OCI-LY7 (cell line): Measurements from ENCODE around the gene GID4. TPM values are rescaled to one million over a fixed set of nuclear protein-coding genes. Genes with fewer than 3 reads are reported as not detected.

Experiments used
- BruUV-seq: library from RNA; stranded (reverse); fragments of 400-500 nt; replicated peaks from 2 replicates; lab custom pipeline; 2021; lab: Mats Ljungman, UMichigan
- CTCF ChIA-PET: fragments of 300-600 bp; sonication (Branson Sonifier 250); formaldehyde crosslinking; loops from one replicate; lab custom pipeline; 2022; ENCODE audit warnings: antibody characterized with exemption; ENCODE audit not compliant: unreplicated experiment; lab: Charles Lee
- POLR2A ChIA-PET: fragments of 300-600 bp; sonication (Branson Sonifier 250); formaldehyde crosslinking; loops from one replicate; lab custom pipeline; 2022; ENCODE audit warnings: antibody characterized with exemption; lab: Charles Lee
- DNase-seq: peaks from one replicate; pipeline ENCODE4 v3.0.0-alpha.2; 2015; ENCODE audit warnings: low spot score
- H2AFZ ChIP-seq: fragments of 200-600 bp; sonication (generic), shearing (Covaris generic); 2 replicates; pipeline ENCODE4 v1.6.1; 2014; ENCODE audit warnings: mild to moderate bottlenecking, antibody characterized with exemption, low read length, moderate library complexity
- H3K27ac ChIP-seq: fragments of 200-600 bp; sonication (generic); 2 replicates; pipeline ENCODE4 v1.5.1; 2014; ENCODE audit warnings: mixed run types, low read depth, mild to moderate bottlenecking, moderate library complexity, low read length, inconsistent platforms; ENCODE audit not compliant: poor library complexity, severe bottlenecking
- H3K36me3 ChIP-seq: fragments of 200-600 bp; sonication (generic); 2 replicates; pipeline ENCODE4 v1.6.1; 2014; ENCODE audit warnings: mild to moderate bottlenecking, antibody characterized with exemption, low read length, moderate library complexity, mixed read lengths; ENCODE audit not compliant: insufficient read depth
- H3K4me1 ChIP-seq: fragments of 200-600 bp; sonication (generic); 2 replicates; pipeline ENCODE4 v1.5.1; 2014; ENCODE audit warnings: mild to moderate bottlenecking, low read length; ENCODE audit not compliant: insufficient read depth, poor library complexity, severe bottlenecking
- H3K4me2 ChIP-seq: fragments of 200-600 bp; sonication (generic); 2 replicates; pipeline ENCODE4 v1.6.1; 2014; ENCODE audit warnings: mild to moderate bottlenecking, low read length
- H3K4me3 ChIP-seq: fragments of 200-600 bp; sonication (generic); 2 replicates; pipeline ENCODE4 v1.5.1; 2014; ENCODE audit warnings: mild to moderate bottlenecking, low read depth, low read length; ENCODE audit not compliant: poor library complexity, severe bottlenecking
- H3K79me2 ChIP-seq: fragments of 200-600 bp; sonication (generic); 2 replicates; pipeline ENCODE4 v1.6.1; 2016; ENCODE audit warnings: low read depth, mild to moderate bottlenecking, low read length, moderate library complexity, mixed read lengths; ENCODE audit not compliant: insufficient read depth
- H3K9me2 ChIP-seq: fragments of 200-600 bp; sonication (generic); 2 replicates; pipeline ENCODE4 v1.6.1; 2016; ENCODE audit warnings: mild to moderate bottlenecking, low read length, mixed read lengths; ENCODE audit not compliant: insufficient read depth
- H3K9me3 ChIP-seq: fragments of 200-600 bp; sonication (generic); 2 replicates; pipeline ENCODE4 v1.6.1; 2014; ENCODE audit warnings: mild to moderate bottlenecking, mixed run types, low read length, mixed read lengths
- H4K20me1 ChIP-seq: fragments of 200-600 bp; sonication (generic); 2 replicates; pipeline ENCODE4 v1.6.1; 2014; ENCODE audit warnings: mild to moderate bottlenecking, antibody characterized with exemption, low read length, moderate library complexity, mixed read lengths; ENCODE audit not compliant: insufficient read depth
- CTCF ChIP-seq: fragments of 200-600 bp; sonication (generic); conservative IDR thresholded peaks from 2 replicates; pipeline ENCODE4 v1.5.1; 2014; ENCODE audit warnings: mild to moderate bottlenecking, antibody characterized with exemption, low read length, moderate library complexity, mixed read lengths
- EZH2phosphoT487 ChIP-seq: fragments of 200-600 bp; sonication (generic); IDR thresholded peaks from 2 replicates; pipeline ENCODE4 v1.6.1; 2018; ENCODE audit warnings: low read depth, borderline replicate concordance, mild to moderate bottlenecking, mixed run types, antibody characterized with exemption, low read length, moderate library complexity, mixed read lengths
- intact Hi-C: fragments of 100-400 bp; cut with micrococcal nuclease; formaldehyde crosslinking; loops from one replicate; pipeline ENCODE4 v1.10.0; 2022; ENCODE audit not compliant: unreplicated experiment
- total RNA-seq, 2 experiments: library from RNA; depleted of rRNA in 1 of 2; stranded (reverse); fragments of >200 nt in 1 of 2; shearing (Covaris generic) in 1 of 2; gene quantifications; 2 replicates each; pipeline ENCODE4 v1.2.3, GENCODE V29; 2014 to 2022

GID4 gene
- total RNA-seq, 2 experiments from 2014 or later, result 5.1 to 11.8 TPM

- TF ChIP-seq CTCF (no peak), EZH2phosphoT487 (no peak)
- H3K79me2 ChIP-seq, result no peaks in the 10 kb centered on the region
- peaks cover 44% of the 10 kb centered on the region for H3K36me3 ChIP-seq
- no peak overlapping the region for H2AFZ ChIP-seq
- no TSS peak for BruUV-seq
- intact Hi-C loops, result no loop called here
- CTCF ChIA-PET, result interaction anchor here (0.5 kb wide), 1 partner anchor 10 kb away, joined by 3 read pairs; no protein-coding TSS in a partner anchor
- H3K27ac ChIP-seq, result no peak overlapping the region
- H3K4me1 ChIP-seq, result peaks cover 17% of the 10 kb centered on the region
- no peak overlapping the region for H3K4me3 ChIP-seq
- H4K20me1 ChIP-seq, result no peaks in the 10 kb centered on the region
- POLR2A ChIA-PET, result interaction anchor here (0.7 kb wide), 1 partner anchor 11 kb away, joined by 3 read pairs; no protein-coding TSS in a partner anchor
- DNase-seq, result no peak
- no peaks in the 10 kb centered on the region for H3K9me2 ChIP-seq
- H3K9me3 ChIP-seq, result no peaks in the 10 kb centered on the region
- H3K4me2 ChIP-seq, result no peak overlapping the region
These were observed 17.0 kb downstream of the GID4 start for GRCh38 chr17:18056214-18056613.

- H4K20me1 ChIP-seq, result no peaks in the 10 kb centered on the region
- H3K9me3 ChIP-seq, result no peaks in the 10 kb centered on the region
- POLR2A ChIA-PET, result interaction anchor here (0.7 to 1.0 kb wide), 2 partner anchors 14 to 26 kb away, joined by 3 to 5 read pairs; no protein-coding TSS in a partner anchor
- peaks cover 51% of the 10 kb centered on the region for H3K36me3 ChIP-seq
- H3K9me2 ChIP-seq, result no peaks in the 10 kb centered on the region
- intact Hi-C loops, result no loop called here
- H2AFZ ChIP-seq, result no peak overlapping the region
- H3K79me2 ChIP-seq, result no peaks in the 10 kb centered on the region
- no peak overlapping the region for H3K27ac ChIP-seq
- H3K4me3 ChIP-seq, result no peak overlapping the region
- no peak for DNase-seq
- no peak for TF ChIP-seq EZH2phosphoT487
- no peak for TF ChIP-seq CTCF
- H3K4me2 ChIP-seq, result no peak overlapping the region
- CTCF ChIA-PET, result no interaction called here
- no TSS peak for BruUV-seq
- H3K4me1 ChIP-seq, result peaks cover 7% of the 10 kb centered on the region
These were observed 20.1 kb downstream of the GID4 start for GRCh38 chr17:18059283-18059682.

- ChIA-PET CTCF (no interaction called here), POLR2A (interaction anchor here (0.5 to 1.4 kb wide), 3 partner anchors 10 to 148 kb away, joined by 3 to 4 read pairs (median 3); no protein-coding TSS in a partner anchor)
- peaks cover 27% of the 10 kb centered on the region for H3K36me3 ChIP-seq
- H3K9me2 ChIP-seq, result no peaks in the 10 kb centered on the region
- no peaks in the 10 kb centered on the region for H3K79me2 ChIP-seq
- H3K4me1 ChIP-seq, result peaks cover 7% of the 10 kb centered on the region
- H3K4me3 ChIP-seq, result no peak overlapping the region
- no peak overlapping the region for H2AFZ ChIP-seq
- no peak for TF ChIP-seq EZH2phosphoT487
- TF ChIP-seq CTCF, result no peak
- intact Hi-C loops, result no loop called here
- no peaks in the 10 kb centered on the region for H3K9me3 ChIP-seq
- DNase-seq, result no peak
- H3K4me2 ChIP-seq, result no peak overlapping the region
- no TSS peak for BruUV-seq
- H4K20me1 ChIP-seq, result no peaks in the 10 kb centered on the region; the same call in 1 of the 2 replicates
- H3K27ac ChIP-seq, result no peak overlapping the region
These were observed 24.8 kb downstream of the GID4 start for GRCh38 chr17:18064053-18064452.
